GM21423 (cell line): ENCODE data around the gene RAB31.

Source experiments
- ATAC-seq: cut with Tn5 transposase; IDR thresholded peaks from one replicate; pipeline ENCODE4 v1.9.1; 2021; ENCODE audit warnings: mild to moderate bottlenecking, moderate library complexity; ENCODE audit not compliant: unreplicated experiment

The RAB31 gene

GRCh38 chr18:9691235-9691634 lies 16.9 kb upstream of the RAB31 start:
- ATAC-seq = no peak

GRCh38 chr18:9694174-9694573 lies 13.9 kb upstream of the RAB31 start:
- ATAC-seq = no peak

- no peak for ATAC-seq
These were observed 13.1 kb upstream of the RAB31 start for GRCh38 chr18:9694952-9695495.

GRCh38 chr18:9695605-9696004 lies 12.5 kb upstream of the RAB31 start:
- no peak for ATAC-seq

GRCh38 chr18:9696112-9696511 lies 12.0 kb upstream of the RAB31 start:
- no peak for ATAC-seq

GRCh38 chr18:9696701-9697100 lies 11.4 kb upstream of the RAB31 start:
- ATAC-seq = no peak

- no peak for ATAC-seq
These were observed 11.0 kb upstream of the RAB31 start for GRCh38 chr18:9697121-9697520.

GRCh38 chr18:9698497-9698896 lies 9.6 kb upstream of the RAB31 start:
- no peak for ATAC-seq

GRCh38 chr18:9700261-9700796 lies 7.8 kb upstream of the RAB31 start:
- ATAC-seq = no peak

GRCh38 chr18:9701609-9702349 lies 6.3 kb upstream of the RAB31 start:
- ATAC-seq = no peak

GRCh38 chr18:9704233-9705118 lies 3.6 kb upstream of the RAB31 start:
- no peak for ATAC-seq

- ATAC-seq = no peak
These were observed 2.8 kb upstream of the RAB31 start for GRCh38 chr18:9705183-9705829.

GRCh38 chr18:9706081-9706935 lies 1.8 kb upstream of the RAB31 start:
- ATAC-seq = no peak

- no peak for ATAC-seq
These were observed 582 bp upstream of the RAB31 start for GRCh38 chr18:9707381-9708056.

- ATAC-seq = no peak
These were observed 568 bp downstream of the RAB31 start for GRCh38 chr18:9708434-9709303.

- ATAC-seq = no peak
These were observed 1.3 kb downstream of the RAB31 start for GRCh38 chr18:9709304-9709877.

- ATAC-seq = no peak
These were observed 1.9 kb downstream of the RAB31 start for GRCh38 chr18:9710037-9710436.
